ENCODE measurements around the gene AQP12A. TPM values are rescaled to one million over a fixed set of nuclear protein-coding genes. Genes with fewer than 3 reads are reported as not detected.

The AQP12A gene
- total RNA-seq, 2 experiments from 2014 or later = not detected

DNA sequence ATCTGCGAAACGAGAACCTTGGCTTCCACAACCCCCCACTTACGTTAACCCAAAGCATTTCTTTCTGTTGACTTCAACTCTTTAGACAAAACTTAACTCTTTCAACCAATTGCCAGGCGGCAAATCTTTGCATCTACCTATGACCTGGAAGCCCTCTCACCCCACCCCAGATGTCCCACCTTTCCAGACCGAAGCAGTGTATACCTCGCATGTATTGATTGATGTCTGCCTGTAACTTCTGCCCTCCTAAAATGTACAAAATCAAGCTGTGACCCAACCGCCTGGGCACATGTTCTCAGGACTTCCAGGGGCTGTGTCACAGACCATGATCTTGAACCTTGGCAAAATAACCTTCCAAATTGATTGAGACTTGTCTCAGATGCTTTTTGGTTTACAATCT, 21.3 kb upstream of the AQP12A start:
- DNase-seq (no peak), ATAC-seq (ENCODE audit: poor library complexity) (no peak)
- H3K36me3 Mint-ChIP-seq (ENCODE audit: low read depth) = no peaks in the 10 kb centered on the region
- TF ChIP-seq, protein P1, sequence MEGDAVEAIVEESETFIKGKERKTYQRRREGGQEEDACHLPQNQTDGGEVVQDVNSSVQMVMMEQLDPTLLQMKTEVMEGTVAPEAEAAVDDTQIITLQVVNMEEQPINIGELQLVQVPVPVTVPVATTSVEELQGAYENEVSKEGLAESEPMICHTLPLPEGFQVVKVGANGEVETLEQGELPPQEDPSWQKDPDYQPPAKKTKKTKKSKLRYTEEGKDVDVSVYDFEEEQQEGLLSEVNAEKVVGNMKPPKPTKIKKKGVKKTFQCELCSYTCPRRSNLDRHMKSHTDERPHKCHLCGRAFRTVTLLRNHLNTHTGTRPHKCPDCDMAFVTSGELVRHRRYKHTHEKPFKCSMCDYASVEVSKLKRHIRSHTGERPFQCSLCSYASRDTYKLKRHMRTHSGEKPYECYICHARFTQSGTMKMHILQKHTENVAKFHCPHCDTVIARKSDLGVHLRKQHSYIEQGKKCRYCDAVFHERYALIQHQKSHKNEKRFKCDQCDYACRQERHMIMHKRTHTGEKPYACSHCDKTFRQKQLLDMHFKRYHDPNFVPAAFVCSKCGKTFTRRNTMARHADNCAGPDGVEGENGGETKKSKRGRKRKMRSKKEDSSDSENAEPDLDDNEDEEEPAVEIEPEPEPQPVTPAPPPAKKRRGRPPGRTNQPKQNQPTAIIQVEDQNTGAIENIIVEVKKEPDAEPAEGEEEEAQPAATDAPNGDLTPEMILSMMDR (IDR thresholded peaks at IDR 0.05) = no peak
- H3K4me1 Mint-ChIP-seq (ENCODE audit: low read depth) = no peaks in the 10 kb centered on the region
- H3K27me3 Mint-ChIP-seq = peaks cover 54% of the 10 kb centered on the region
- no peak overlapping the region for H3K4me3 Mint-ChIP-seq
- H3K36me3 ChIP-seq (ENCODE audit: insufficient read depth, low read length) = no peaks in the 10 kb centered on the region
- no peak overlapping the region for H3K4me3 ChIP-seq (ENCODE audit: low read length)
- no peaks in the 10 kb centered on the region for H3K4me1 ChIP-seq (ENCODE audit: insufficient read depth, low read length)
- H3K27me3 ChIP-seq (ENCODE audit: control insufficient read depth in 1 of 2, insufficient read depth in 2 of 2, low read length in 2 of 2) = peaks cover 4 to 7% of the 10 kb centered on the region in 2 experiments
- H3K27ac ChIP-seq (ENCODE audit: low read depth in 1 of 2, low read length in 2 of 2) = no peak overlapping the region
- POLR2A ChIA-PET = no interaction called here
- no peak overlapping the region for H3K27ac Mint-ChIP-seq
- intact Hi-C loops (cut with DNase I, micrococcal nuclease) = no loop called here
- CTCF ChIA-PET = no interaction called here
- peaks cover 3% of the 10 kb centered on the region for H3K9me3 Mint-ChIP-seq
- peaks cover 0 to 6% of the 10 kb centered on the region in 2 experiments for H3K9me3 ChIP-seq (ENCODE audit: control insufficient read depth in 1 of 2, insufficient read depth in 1 of 2, low read length in 2 of 2)

DNA sequence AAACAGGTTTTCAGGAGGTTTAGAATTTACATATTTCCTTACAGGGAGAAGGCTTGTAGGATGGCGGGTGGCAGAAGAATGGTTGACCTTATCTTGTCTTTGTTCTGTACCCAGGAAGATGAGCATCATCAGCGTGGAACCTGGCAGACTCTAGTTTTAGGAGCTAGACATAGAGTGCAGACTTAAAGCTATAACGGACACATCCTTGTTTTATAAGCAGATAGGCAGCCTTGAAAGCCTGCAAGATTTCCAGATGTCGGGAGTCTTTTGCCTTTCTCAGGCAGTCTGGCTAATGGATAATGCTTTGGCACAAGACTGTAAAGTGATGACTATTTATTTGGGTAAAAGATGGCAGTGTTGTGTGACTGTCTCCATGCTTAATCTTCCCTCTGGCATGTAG, 20.7 kb upstream of the AQP12A start:
- intact Hi-C loops (cut with DNase I, micrococcal nuclease) = no loop called here
- Histone ChIP-seq H3K27me3 (ENCODE audit: control insufficient read depth in 1 of 2, insufficient read depth in 2 of 2, low read length in 2 of 2) (peaks cover 4 to 7% of the 10 kb centered on the region in 2 experiments), H3K9me3 (ENCODE audit: control insufficient read depth in 1 of 2, insufficient read depth in 1 of 2, low read length in 2 of 2) (peaks cover 0 to 6% of the 10 kb centered on the region in 2 experiments), H3K4me3 (ENCODE audit: low read length) (no peak overlapping the region), H3K4me1 (ENCODE audit: insufficient read depth, low read length) (no peaks in the 10 kb centered on the region), H3K27ac (ENCODE audit: low read depth in 1 of 2, low read length in 2 of 2) (no peak overlapping the region), H3K36me3 (ENCODE audit: insufficient read depth, low read length) (no peaks in the 10 kb centered on the region)
- ATAC-seq (ENCODE audit: poor library complexity) (no peak), DNase-seq (no peak)
- H3K9me3 Mint-ChIP-seq = peaks cover 3% of the 10 kb centered on the region
- peaks cover 52% of the 10 kb centered on the region for H3K27me3 Mint-ChIP-seq
- H3K4me3 Mint-ChIP-seq = no peak overlapping the region
- CTCF ChIA-PET = no interaction called here
- no peaks in the 10 kb centered on the region for H3K4me1 Mint-ChIP-seq (ENCODE audit: low read depth)
- H3K27ac Mint-ChIP-seq = no peak overlapping the region
- TF ChIP-seq, protein P1 (IDR thresholded peaks at IDR 0.05) = no peak
- POLR2A ChIA-PET = no interaction called here
- H3K36me3 Mint-ChIP-seq (ENCODE audit: low read depth) = no peaks in the 10 kb centered on the region

DNA sequence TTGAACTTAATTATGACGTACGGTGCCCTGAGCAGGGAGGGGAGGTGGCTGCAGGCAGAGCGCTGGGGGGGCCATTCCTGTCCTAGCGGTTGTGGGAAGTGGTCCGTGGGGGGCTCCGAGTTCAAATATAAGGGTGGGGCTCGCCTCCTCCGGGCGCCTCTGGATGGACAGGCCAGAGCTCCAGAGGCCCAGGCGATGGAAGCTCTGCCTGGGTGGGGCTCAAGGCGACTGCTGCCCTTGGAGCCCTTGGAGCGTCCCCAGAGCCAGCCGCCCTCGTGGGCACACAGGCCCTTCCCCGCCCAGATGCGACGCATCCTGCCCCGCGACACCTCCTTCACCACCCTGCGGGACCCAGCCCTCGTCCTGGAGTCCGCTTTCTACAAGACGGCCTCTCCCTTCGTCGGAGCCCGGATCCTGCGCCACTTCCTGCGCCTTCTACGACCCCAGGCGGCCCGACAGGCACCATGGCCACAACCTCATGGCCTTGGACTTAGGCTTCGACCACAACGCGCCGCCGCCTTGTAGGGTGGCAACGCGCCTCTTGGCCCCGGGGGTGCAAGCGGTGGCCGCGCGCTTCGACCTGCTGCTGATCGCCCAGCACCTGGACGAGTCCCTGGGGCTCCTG, 19.5 kb upstream of the AQP12A start:
- Mint-ChIP-seq H3K27me3 (peaks cover 40% of the 10 kb centered on the region), H3K27ac (no peak overlapping the region)

More for the DNA sequence above, 19.5 kb upstream of the AQP12A start:
- H3K4me3 ChIP-seq (ENCODE audit: low read length) = no peak overlapping the region
- no peaks in the 10 kb centered on the region for H3K36me3 Mint-ChIP-seq (ENCODE audit: low read depth)
- no peak overlapping the region for H3K4me3 Mint-ChIP-seq
- H3K9me3 Mint-ChIP-seq = no peaks in the 10 kb centered on the region
- H3K4me1 ChIP-seq (ENCODE audit: insufficient read depth, low read length) = no peaks in the 10 kb centered on the region
- ChIA-PET POLR2A (no interaction called here), CTCF (no interaction called here)
- intact Hi-C loops (cut with DNase I, micrococcal nuclease) = no loop called here
- TF ChIP-seq, protein P1 (IDR thresholded peaks at IDR 0.05) = no peak
- no peak overlapping the region for H3K27ac ChIP-seq (ENCODE audit: low read depth in 1 of 2, low read length in 2 of 2)
- DNase-seq (peak in 1 of 14 experiments; percentile 8), ATAC-seq (ENCODE audit: poor library complexity) (no peak)
- peaks cover under 1 to 7% of the 10 kb centered on the region in 2 experiments for H3K27me3 ChIP-seq (ENCODE audit: control insufficient read depth in 1 of 2, insufficient read depth in 2 of 2, low read length in 2 of 2)
- H3K36me3 ChIP-seq (ENCODE audit: insufficient read depth, low read length) = no peaks in the 10 kb centered on the region
- H3K9me3 ChIP-seq (ENCODE audit: control insufficient read depth in 1 of 2, insufficient read depth in 1 of 2, low read length in 2 of 2) = peaks cover 0 to 6% of the 10 kb centered on the region in 2 experiments
- no peaks in the 10 kb centered on the region for H3K4me1 Mint-ChIP-seq (ENCODE audit: low read depth)
